C4-2B (cell line): Measurements from ENCODE around the gene CNTNAP3B.
"Not testable (repeated sequence)": the region's sequence is repeated elsewhere in the genome, so short reads cannot be mapped to it uniquely, and the experiment has no call there.

Experiments used
- CTCF ChIP-seq: fragments of 450-650 bp; conservative IDR thresholded peaks from 2 replicates; pipeline ENCODE4 v1.5.1; 2017; ENCODE audit warnings: mild to moderate bottlenecking
- ZFX ChIP-seq: fragments of 450-650 bp; IDR thresholded peaks from 2 replicates; pipeline ENCODE4 v1.6.1; 2017

GRCh38 chr9:41941738-41942137 is 187.5 kb downstream of the CNTNAP3B start:
- peak; percentile 11 for TF ChIP-seq CTCF
- TF ChIP-seq ZFX = not testable (repeated sequence)
